Lower leg skin (tissue), 4 donors: Measurements from ENCODE around the gene ADM2. TPM values are rescaled to one million over a fixed set of nuclear protein-coding genes. Genes with fewer than 3 reads are reported as not detected.
"Not testable (repeated sequence)": the region's sequence is repeated elsewhere in the genome, so short reads cannot be mapped to it uniquely, and the experiment has no call there.

Experiments used
- DNase-seq, 2 donors: peaks; one replicate each; pipeline ENCODE4 v3.0.0-alpha.2; 2019; ENCODE audit warnings: low spot score in 2 of 2
- H3K4me3 ChIP-seq: fragments of 200-600 bp; sonication (generic); 2 replicates; pipeline ENCODE4 v1.5.1; 2017; ENCODE audit warnings: mild to moderate bottlenecking, low read depth; ENCODE audit not compliant: poor library complexity, severe bottlenecking
- POLR2A ChIP-seq, 2 donors: fragments of 450-650 bp; IDR thresholded peaks; one replicate each; pipeline ENCODE4 v1.6.1; 2016 to 2017; ENCODE audit warnings: antibody characterized with exemption in 2 of 2, mild to moderate bottlenecking in 1 of 2, moderate library complexity in 1 of 2
- WGBS, 2 donors: methylation state at CpG; one replicate each; pipeline ENCODE4 v1.1.5; 2018; 5-methylcytosine and 5-hydroxymethylcytosine counted together
- intact Hi-C: fragments of 100-400 bp; cut with DNase I; formaldehyde crosslinking; loops from one replicate; pipeline ENCODE4 v1.15.0; 2023; ENCODE audit warnings: low total_unique reads
- total RNA-seq, 4 donors: library from RNA; depleted of rRNA; stranded (reverse); fragments of >200 nt; gene quantifications; one replicate each; pipeline ENCODE4 v1.1.0, GENCODE V29; 2016
- TF ChIP-seq, protein P1 (sequence below), 3 donors: fragments of 450-650 bp; IDR thresholded peaks; one replicate each; pipeline ENCODE4 v1.5.1; 2016; ENCODE audit warnings: antibody characterized with exemption in 3 of 3, mild to moderate bottlenecking in 3 of 3, moderate library complexity in 2 of 3

The ADM2 gene, protein sequence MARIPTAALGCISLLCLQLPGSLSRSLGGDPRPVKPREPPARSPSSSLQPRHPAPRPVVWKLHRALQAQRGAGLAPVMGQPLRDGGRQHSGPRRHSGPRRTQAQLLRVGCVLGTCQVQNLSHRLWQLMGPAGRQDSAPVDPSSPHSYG
- under 1 TPM in 3 of 4 donors, not detected in 1; 0.19 to 0.56 (median 0.52) TPM for total RNA-seq

DNA sequence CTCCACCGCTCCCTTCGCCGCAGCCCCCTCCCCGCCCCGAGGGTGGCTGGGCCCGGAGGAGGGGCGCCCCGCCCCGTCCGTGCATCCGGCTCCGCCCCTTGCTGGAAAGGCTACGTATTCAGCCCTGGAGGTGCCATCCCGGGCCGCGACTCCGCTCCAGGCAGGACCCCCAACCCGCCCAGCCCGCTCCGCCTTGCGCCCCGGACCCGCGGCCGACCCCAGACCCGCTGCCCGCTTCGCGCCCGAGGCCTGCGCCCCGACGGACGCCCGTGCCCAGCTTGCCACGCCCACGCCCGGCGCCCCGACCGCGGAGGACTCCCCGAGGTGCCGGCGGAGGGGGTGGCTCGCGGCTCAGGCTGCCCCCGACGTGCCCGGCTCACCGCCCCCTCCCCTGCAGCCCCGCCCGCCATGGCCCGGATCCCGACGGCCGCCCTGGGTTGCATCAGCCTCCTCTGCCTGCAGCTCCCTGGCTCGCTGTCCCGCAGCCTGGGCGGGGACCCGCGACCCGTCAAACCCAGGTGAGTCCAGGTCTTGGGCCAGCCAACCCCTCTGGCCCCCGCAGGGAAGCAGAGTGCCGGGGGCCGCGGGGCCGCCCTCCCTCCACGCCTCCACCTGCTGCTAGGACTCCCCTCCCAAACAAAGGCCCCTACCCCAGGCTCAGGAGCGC, at the start of gene ADM2:
Gene ADM2, plus strand, starts transcription at position 104 of the 667 bp plus-strand sequence. Its CDS starts 305 bp downstream, at position 409.
- 2 to 4% methylated on average over 7 to 46 of the region's 70 CpGs for WGBS, 2 donors
- no peak for DNase-seq
- intact Hi-C loops, result no loop called here
- H3K4me3 ChIP-seq, result no peak within 1 kb of the TSS
- TF ChIP-seq, protein P1, sequence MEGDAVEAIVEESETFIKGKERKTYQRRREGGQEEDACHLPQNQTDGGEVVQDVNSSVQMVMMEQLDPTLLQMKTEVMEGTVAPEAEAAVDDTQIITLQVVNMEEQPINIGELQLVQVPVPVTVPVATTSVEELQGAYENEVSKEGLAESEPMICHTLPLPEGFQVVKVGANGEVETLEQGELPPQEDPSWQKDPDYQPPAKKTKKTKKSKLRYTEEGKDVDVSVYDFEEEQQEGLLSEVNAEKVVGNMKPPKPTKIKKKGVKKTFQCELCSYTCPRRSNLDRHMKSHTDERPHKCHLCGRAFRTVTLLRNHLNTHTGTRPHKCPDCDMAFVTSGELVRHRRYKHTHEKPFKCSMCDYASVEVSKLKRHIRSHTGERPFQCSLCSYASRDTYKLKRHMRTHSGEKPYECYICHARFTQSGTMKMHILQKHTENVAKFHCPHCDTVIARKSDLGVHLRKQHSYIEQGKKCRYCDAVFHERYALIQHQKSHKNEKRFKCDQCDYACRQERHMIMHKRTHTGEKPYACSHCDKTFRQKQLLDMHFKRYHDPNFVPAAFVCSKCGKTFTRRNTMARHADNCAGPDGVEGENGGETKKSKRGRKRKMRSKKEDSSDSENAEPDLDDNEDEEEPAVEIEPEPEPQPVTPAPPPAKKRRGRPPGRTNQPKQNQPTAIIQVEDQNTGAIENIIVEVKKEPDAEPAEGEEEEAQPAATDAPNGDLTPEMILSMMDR (IDR thresholded peaks at IDR 0.05), result no peak
- TF ChIP-seq POLR2A (IDR thresholded peaks at IDR 0.05), result no peak

- DNase-seq, result no peak
- TF ChIP-seq, protein P1 (IDR thresholded peaks at IDR 0.05), result no peak
- no peak for TF ChIP-seq POLR2A (IDR thresholded peaks at IDR 0.05)
- WGBS, 2 donors, result 92 to 93% methylated on average over 31 to 35 of the region's 35 CpGs
- intact Hi-C loops, result no loop called here
- H3K4me3 ChIP-seq, result no peak overlapping the region
These were observed 49.0 kb upstream of the ADM2 start for GRCh38 chr22:50432131-50432876.

GRCh38 chr22:50432877-50433510, 48.3 kb upstream of the ADM2 start:
- 91 to 95% methylated on average over 12 to 14 of the region's 24 CpGs for WGBS, 2 donors
- H3K4me3 ChIP-seq, intact Hi-C loops, DNase-seq: not testable (repeated sequence)

DNA sequence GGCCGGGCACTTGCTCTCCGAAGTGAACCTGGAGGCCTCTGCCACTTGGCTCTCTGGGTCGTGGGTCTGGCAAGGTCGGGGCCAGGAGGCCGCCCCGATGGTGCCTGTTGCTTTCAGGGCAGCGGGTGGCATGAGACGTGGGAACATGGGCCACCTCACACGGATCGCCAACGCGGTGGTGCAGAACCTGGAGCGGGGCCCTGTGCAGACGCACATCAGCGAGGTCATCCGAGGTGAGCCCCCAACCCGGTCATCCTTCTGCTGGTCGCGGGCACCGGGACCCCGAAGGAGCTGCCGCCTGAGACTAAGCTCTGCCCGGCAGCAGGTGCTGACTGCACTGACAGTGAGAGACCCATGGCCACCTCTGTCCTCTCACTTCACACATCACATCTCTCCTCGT, 46.5 kb upstream of the ADM2 start:
- no peak for TF ChIP-seq POLR2A (IDR thresholded peaks at IDR 0.05)
- TF ChIP-seq, protein P1 (IDR thresholded peaks at IDR 0.05), result no peak
- intact Hi-C loops, result no loop called here
- WGBS, 2 donors, result 87 to 90% methylated on average over 21 to 23 of the region's 24 CpGs
- no peak overlapping the region for H3K4me3 ChIP-seq
- DNase-seq, result no peak

GRCh38 chr22:50435291-50436014, 45.9 kb upstream of the ADM2 start:
- TF ChIP-seq, protein P1 (IDR thresholded peaks at IDR 0.05), result no peak
- TF ChIP-seq POLR2A (IDR thresholded peaks at IDR 0.05), result no peak
- intact Hi-C loops, result no loop called here
- no peak for DNase-seq
- H3K4me3 ChIP-seq, result no peak overlapping the region
- WGBS, 2 donors, result 61 to 73% methylated on average over 20 of the region's 20 CpGs
